ENCODE measurements around the gene IL19. TPM values are rescaled to one million over a fixed set of nuclear protein-coding genes. Genes with fewer than 3 reads are reported as not detected.

Gene IL19
- total RNA-seq, 1 experiment from 2014 or later = not detected

GRCh38 chr1:206839857-206840256 lies 69.3 kb downstream of the IL19 start:
- no peaks in the 10 kb centered on the region for H3K27me3 Mint-ChIP-seq (ENCODE audit: low read depth)
- POLR2A ChIA-PET = no interaction called here
- H3K4me1 Mint-ChIP-seq = no peaks in the 10 kb centered on the region
- CTCF ChIA-PET = no interaction called here
- no peak overlapping the region for H3K4me3 Mint-ChIP-seq
- TF ChIP-seq PREB (CRISPR knock-in tag; IDR thresholded peaks at IDR 0.05; ENCODE audit: borderline replicate concordance) (no peak), HMGA2 (CRISPR knock-in tag; IDR thresholded peaks at IDR 0.05) (no peak), STAT6 (CRISPR knock-in tag; conservative IDR thresholded peaks at IDR 0.05; ENCODE audit: low read depth) (no peak), MLX (CRISPR knock-in tag; IDR thresholded peaks at IDR 0.05) (no peak), ATF1 (CRISPR knock-in tag; IDR thresholded peaks at IDR 0.05) (no peak), ELF4 (CRISPR knock-in tag; IDR thresholded peaks at IDR 0.05; ENCODE audit: low read depth) (no peak), JUN (CRISPR knock-in tag; IDR thresholded peaks at IDR 0.05) (no peak), ERG (CRISPR knock-in tag; IDR thresholded peaks at IDR 0.05) (no peak)
- H3K36me3 Mint-ChIP-seq = no peaks in the 10 kb centered on the region
- H3K9me3 Mint-ChIP-seq = no peaks in the 10 kb centered on the region
- no peak for DNase-seq (ENCODE audit: low spot score)
- ATAC-seq = no peak
- H3K27ac Mint-ChIP-seq = no peak overlapping the region

GRCh38 chr1:206841609-206842323 lies 71.2 kb downstream of the IL19 start:
- H3K4me3 Mint-ChIP-seq = no peak overlapping the region
- H3K36me3 Mint-ChIP-seq = no peaks in the 10 kb centered on the region
- no peaks in the 10 kb centered on the region for H3K9me3 Mint-ChIP-seq
- ChIA-PET POLR2A (no interaction called here), CTCF (interaction anchor here (0.6 to 1.2 kb wide), 4 partner anchors 42 to 140 kb away, joined by 3 to 4 read pairs (median 4); no protein-coding TSS in a partner anchor)
- no peak overlapping the region for H3K27ac Mint-ChIP-seq
- no peaks in the 10 kb centered on the region for H3K27me3 Mint-ChIP-seq (ENCODE audit: low read depth)
- H3K4me1 Mint-ChIP-seq = no peaks in the 10 kb centered on the region
- no peak for ATAC-seq
- no peak for DNase-seq (ENCODE audit: low spot score)
- TF ChIP-seq USF1 (CRISPR knock-in tag; IDR thresholded peaks at IDR 0.05) (no peak), HMGA2 (CRISPR knock-in tag; IDR thresholded peaks at IDR 0.05) (no peak), GABPB1 (CRISPR knock-in tag; IDR thresholded peaks at IDR 0.05) (no peak), ZNF423 (CRISPR knock-in tag; IDR thresholded peaks at IDR 0.05) (no peak), CREB1 (CRISPR knock-in tag; IDR thresholded peaks at IDR 0.05) (no peak), ZNF281 (CRISPR knock-in tag; IDR thresholded peaks at IDR 0.05) (no peak), SOX15 (CRISPR knock-in tag; IDR thresholded peaks at IDR 0.05) (no peak), ZNF263 (CRISPR knock-in tag; IDR thresholded peaks at IDR 0.05; ENCODE audit: low read depth) (no peak), ZBTB43 (CRISPR knock-in tag; IDR thresholded peaks at IDR 0.05) (no peak), ZNF532 (CRISPR knock-in tag; IDR thresholded peaks at IDR 0.05; ENCODE audit: borderline replicate concordance) (no peak), CREM (CRISPR knock-in tag; IDR thresholded peaks at IDR 0.05) (no peak)

Data from WTC11 (cell line).